ENCODE results near the gene ATG4B.

The ATG4B gene

DNA sequence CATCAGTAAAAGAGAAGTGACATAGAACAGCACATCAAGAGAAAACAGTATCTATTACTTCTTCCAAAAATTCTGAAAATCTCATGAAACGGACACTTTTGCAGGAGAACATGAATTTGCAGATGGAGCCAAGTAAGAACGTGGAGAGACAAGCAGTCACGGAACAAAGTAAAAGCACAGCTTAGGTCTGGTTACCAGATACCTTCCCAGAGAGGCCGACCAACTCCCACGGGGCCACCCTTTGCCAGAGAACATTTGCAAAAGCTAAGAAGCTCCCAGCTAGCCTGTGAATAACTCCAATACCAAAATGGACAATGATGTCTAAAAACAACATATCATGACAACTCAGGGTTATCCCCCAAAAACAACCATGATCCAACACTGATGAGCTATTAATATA, 39.4 kb upstream of the ATG4B start:
- no peak for DNase-seq (ENCODE audit: low read depth)
- no peak overlapping the region for H3K4me3 ChIP-seq (ENCODE audit: low read depth, low read length)
- TF ChIP-seq, protein P1, sequence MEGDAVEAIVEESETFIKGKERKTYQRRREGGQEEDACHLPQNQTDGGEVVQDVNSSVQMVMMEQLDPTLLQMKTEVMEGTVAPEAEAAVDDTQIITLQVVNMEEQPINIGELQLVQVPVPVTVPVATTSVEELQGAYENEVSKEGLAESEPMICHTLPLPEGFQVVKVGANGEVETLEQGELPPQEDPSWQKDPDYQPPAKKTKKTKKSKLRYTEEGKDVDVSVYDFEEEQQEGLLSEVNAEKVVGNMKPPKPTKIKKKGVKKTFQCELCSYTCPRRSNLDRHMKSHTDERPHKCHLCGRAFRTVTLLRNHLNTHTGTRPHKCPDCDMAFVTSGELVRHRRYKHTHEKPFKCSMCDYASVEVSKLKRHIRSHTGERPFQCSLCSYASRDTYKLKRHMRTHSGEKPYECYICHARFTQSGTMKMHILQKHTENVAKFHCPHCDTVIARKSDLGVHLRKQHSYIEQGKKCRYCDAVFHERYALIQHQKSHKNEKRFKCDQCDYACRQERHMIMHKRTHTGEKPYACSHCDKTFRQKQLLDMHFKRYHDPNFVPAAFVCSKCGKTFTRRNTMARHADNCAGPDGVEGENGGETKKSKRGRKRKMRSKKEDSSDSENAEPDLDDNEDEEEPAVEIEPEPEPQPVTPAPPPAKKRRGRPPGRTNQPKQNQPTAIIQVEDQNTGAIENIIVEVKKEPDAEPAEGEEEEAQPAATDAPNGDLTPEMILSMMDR (IDR thresholded peaks at IDR 0.05; ENCODE audit: control insufficient read depth, extremely low read depth, insufficient read depth): no peak

DNA sequence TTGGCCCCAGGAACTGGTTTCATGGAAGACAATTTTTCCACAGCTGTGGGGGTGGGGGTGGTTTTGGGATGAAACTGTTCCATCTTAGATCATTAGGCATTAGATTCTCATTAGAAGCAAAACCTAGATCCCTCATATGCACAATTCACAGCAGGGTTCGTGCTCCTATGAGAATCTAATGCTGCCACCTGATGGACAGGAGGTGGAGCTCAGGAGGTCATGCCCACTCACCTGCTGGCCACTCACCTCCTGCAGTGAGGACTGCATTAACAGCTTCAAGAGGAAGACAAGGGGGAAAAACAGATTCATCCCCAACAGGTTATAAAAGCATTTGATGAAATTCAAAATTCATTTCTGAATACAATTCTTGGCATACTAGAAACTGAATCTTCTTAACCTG, 39.0 kb upstream of the ATG4B start:
- no peak overlapping the region for H3K4me3 ChIP-seq (ENCODE audit: low read depth, low read length)
- TF ChIP-seq, protein P1 (IDR thresholded peaks at IDR 0.05; ENCODE audit: control insufficient read depth, extremely low read depth, insufficient read depth): peak; percentile 78
- peak; percentile 23 for DNase-seq (ENCODE audit: low read depth)

DNA sequence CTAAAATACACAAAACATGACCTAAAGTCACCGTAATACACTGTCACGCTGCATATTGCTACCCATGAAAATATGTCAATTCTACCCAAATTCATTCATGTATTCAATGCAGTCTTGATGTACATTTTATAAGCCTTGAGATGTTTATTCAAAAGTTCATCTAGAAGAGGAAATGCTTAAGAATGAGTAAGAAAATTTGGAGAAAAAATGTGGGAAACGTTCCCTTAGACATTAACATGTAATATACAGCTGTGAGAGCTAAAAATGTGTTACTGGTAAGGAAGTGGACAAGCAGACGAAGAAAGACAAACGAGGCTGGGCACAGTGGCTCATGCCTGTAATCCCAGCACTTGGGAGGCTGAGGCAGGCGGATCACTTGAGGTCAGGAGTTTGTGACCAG, 37.9 kb upstream of the ATG4B start:
- TF ChIP-seq, protein P1 (IDR thresholded peaks at IDR 0.05; ENCODE audit: control insufficient read depth, extremely low read depth, insufficient read depth): no peak
- no peak overlapping the region for H3K4me3 ChIP-seq (ENCODE audit: low read depth, low read length)
- no peak for DNase-seq (ENCODE audit: low read depth)

DNA sequence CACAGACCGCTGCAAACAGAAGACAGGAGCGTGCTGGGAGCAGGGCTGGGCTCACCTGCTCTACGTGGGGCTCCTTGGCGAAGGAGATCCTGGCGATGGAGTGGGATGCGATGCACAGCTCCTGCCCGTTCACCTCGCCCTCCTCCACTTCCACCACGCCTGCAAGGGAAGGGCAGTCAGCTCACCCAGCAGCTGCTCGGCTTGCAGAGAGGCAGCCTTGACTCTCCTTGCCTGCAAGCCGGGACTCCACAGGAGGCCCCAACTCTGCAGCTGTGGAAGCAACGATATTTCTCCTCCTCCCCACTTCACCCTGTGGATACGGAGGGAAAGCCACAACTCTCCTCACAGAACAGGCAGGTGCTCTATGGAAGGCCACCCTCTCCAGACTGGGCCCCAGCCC, 35.7 kb upstream of the ATG4B start:
- TF ChIP-seq, protein P1 (IDR thresholded peaks at IDR 0.05; ENCODE audit: control insufficient read depth, extremely low read depth, insufficient read depth): no peak
- H3K4me3 ChIP-seq (ENCODE audit: low read depth, low read length): no peak overlapping the region
- DNase-seq (ENCODE audit: low read depth): no peak

DNA sequence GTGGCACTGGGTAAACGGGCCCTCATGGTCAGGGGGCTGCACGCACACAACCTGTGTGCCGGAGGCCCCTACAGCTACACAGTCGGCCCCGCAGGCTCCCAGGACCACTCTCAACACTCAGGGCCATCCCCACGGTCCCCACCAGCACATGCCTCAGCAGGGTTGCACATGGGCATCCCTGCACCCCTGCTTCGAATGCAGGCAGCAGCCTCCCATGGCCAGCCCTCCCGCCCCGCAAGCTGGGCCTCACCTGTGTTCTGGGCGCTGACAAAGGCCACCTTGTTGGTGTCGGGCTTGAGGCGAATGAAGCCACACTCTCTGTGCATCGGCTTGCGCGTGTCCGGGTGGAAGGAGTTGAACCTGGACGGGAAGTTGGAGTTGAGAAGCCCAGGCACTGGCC, 34.8 kb upstream of the ATG4B start:
- no peak for DNase-seq (ENCODE audit: low read depth)
- TF ChIP-seq, protein P1 (IDR thresholded peaks at IDR 0.05; ENCODE audit: control insufficient read depth, extremely low read depth, insufficient read depth): no peak
- no peak overlapping the region for H3K4me3 ChIP-seq (ENCODE audit: low read depth, low read length)

DNA sequence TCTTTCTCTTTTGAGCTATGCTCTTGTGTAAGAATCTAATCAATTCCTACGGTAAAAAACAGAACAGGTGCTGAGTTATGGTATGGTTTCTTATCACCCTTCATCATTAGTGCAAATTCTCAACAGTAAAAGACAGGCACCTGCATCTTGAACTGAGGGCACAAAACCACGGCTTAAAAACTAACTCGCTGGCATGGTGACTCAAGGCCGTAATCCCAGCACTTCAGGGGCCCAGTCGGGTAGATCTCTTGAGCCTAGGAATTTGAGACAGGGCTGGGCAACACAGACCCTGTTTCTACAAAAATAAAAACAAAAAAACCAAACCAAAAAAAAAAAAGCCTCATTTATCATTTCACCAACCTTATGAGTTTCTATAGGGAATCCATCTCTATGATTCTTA, 33.8 kb upstream of the ATG4B start:
- no peak for DNase-seq (ENCODE audit: low read depth)
- no peak overlapping the region for H3K4me3 ChIP-seq (ENCODE audit: low read depth, low read length)
- TF ChIP-seq, protein P1 (IDR thresholded peaks at IDR 0.05; ENCODE audit: control insufficient read depth, extremely low read depth, insufficient read depth): no peak

DNA sequence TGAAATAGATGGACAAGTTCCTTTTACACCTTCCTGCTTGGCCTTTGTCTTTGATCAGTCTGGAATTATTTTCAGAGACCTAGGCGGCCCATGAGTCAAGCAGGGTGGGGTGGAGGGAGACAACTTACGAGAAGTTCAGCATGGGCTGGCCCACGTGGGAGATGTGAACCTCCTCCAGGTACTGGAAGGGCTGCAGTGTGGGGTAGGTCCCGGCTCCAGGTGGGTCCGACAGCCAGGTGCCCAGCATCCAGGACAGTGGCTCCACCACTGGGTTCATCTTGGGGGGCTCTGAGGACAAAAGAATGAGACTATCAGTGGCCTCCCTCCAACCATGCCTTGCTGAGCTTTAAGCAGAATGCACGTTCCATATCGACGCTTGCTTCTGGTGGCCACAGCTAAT, 31.3 kb upstream of the ATG4B start:
- DNase-seq (ENCODE audit: low read depth): no peak
- TF ChIP-seq, protein P1 (IDR thresholded peaks at IDR 0.05; ENCODE audit: control insufficient read depth, extremely low read depth, insufficient read depth): no peak
- no peak overlapping the region for H3K4me3 ChIP-seq (ENCODE audit: low read depth, low read length)

All from LNCaP clone FGC (cell line).